Endothelial cell of umbilical vein (primary cell): ENCODE measurements around the gene REG1A. TPM values are rescaled to one million over a fixed set of nuclear protein-coding genes. Genes with fewer than 3 reads are reported as not detected.

Experiments used
- BruUV-seq: library from RNA; stranded (reverse); fragments of 400-500 nt; replicated peaks from 2 replicates; lab custom pipeline; 2021; lab: Mats Ljungman, UMichigan
- CTCF ChIA-PET: fragments of 300-600, 350-600 bp; sonication (Branson Sonifier 250); formaldehyde crosslinking; loops from one replicate; lab custom pipeline; 2021; ENCODE audit warnings: antibody characterized with exemption, inconsistent platforms; lab: Charles Lee
- POLR2A ChIA-PET: fragments of 300-600, 350-600 bp; sonication (Branson Sonifier 250); formaldehyde crosslinking; loops from one replicate; lab custom pipeline; 2021; ENCODE audit warnings: antibody characterized with exemption, inconsistent platforms; lab: Charles Lee
- DNase-seq: peaks from one replicate; pipeline ENCODE4 v3.0.0-alpha.2; 2011; ENCODE audit warnings: low read depth, low spot score
- FAIRE-seq: peaks from 2 replicates; lab custom pipeline; 2011; peaks lifted over from hg19 to GRCh38; lab: Jason Lieb, UNC
- H2AFZ ChIP-seq: 2 replicates; pipeline ENCODE4 v1.6.0; 2012; ENCODE audit warnings: low read depth, low read length, control low read depth, inconsistent platforms
- H3K27ac ChIP-seq: 2 replicates; pipeline ENCODE4 v1.5.1; 2011; ENCODE audit warnings: low read depth, mild to moderate bottlenecking, control low read depth, low read length, moderate library complexity; ENCODE audit not compliant: insufficient read depth
- H3K27me3 ChIP-seq, 2 experiments: 2 replicates each; pipeline versions ENCODE4 v1.6.0 to v1.6.1; 2011; ENCODE audit warnings: low read length in 2 of 2, mixed read lengths in 1 of 2; ENCODE audit not compliant: control insufficient read depth in 2 of 2, insufficient read depth in 2 of 2
- H3K36me3 ChIP-seq, 2 experiments: 2 replicates in 1 of 2; 3 replicates in 1 of 2; pipeline ENCODE4 v1.5.1; 2011; ENCODE audit warnings: low read length in 2 of 2, mild to moderate bottlenecking in 1 of 2, moderate library complexity in 1 of 2; ENCODE audit not compliant: control insufficient read depth in 2 of 2, insufficient read depth in 2 of 2; ENCODE audit errors: extremely low read depth in 1 of 2
- H3K4me1 ChIP-seq: 3 replicates; pipeline ENCODE4 v1.5.1; 2011; ENCODE audit warnings: mild to moderate bottlenecking, low read length; ENCODE audit not compliant: control insufficient read depth, insufficient read depth; ENCODE audit errors: extremely low read depth
- H3K4me2 ChIP-seq: 2 replicates; pipeline ENCODE4 v1.6.1; 2011; ENCODE audit warnings: low read length, control low read depth, mixed read lengths; ENCODE audit not compliant: insufficient read depth
- H3K4me3 ChIP-seq, 3 experiments: fragments of 200-600 bp in 1 of 3; sonication (generic), shearing (Covaris generic) in 1 of 3; replicated peaks in 1 of 3; 2 replicates each; pipeline ENCODE4 v1.5.1; 2011 to 2016; ENCODE audit warnings: control low read depth in 3 of 3, low read length in 3 of 3, mild to moderate bottlenecking in 2 of 3, inconsistent platforms in 1 of 3, low read depth in 1 of 3, moderate library complexity in 1 of 3; ENCODE audit not compliant: insufficient read depth in 1 of 3
- H3K79me2 ChIP-seq: 2 replicates; pipeline ENCODE4 v1.6.0; 2012; ENCODE audit warnings: low read length, inconsistent platforms; ENCODE audit not compliant: control insufficient read depth, insufficient read depth
- H3K9ac ChIP-seq: replicated peaks from 2 replicates; pipeline ENCODE3; 2011; ENCODE audit warnings: low read length, control low read depth; ENCODE audit not compliant: insufficient read depth; ENCODE audit errors: extremely low read depth
- H3K9me1 ChIP-seq: replicated peaks from 3 replicates; pipeline ENCODE4 v1.6.0; 2011; ENCODE audit warnings: mild to moderate bottlenecking, low read length; ENCODE audit not compliant: control insufficient read depth, insufficient read depth; ENCODE audit errors: extremely low read depth
- H3K9me3 ChIP-seq: replicated peaks from 2 replicates; pipeline ENCODE4 v1.5.1; 2012; ENCODE audit warnings: low read length, inconsistent platforms; ENCODE audit not compliant: control insufficient read depth, insufficient read depth
- H4K20me1 ChIP-seq: replicated peaks from 2 replicates; pipeline ENCODE3; 2011; ENCODE audit warnings: mild to moderate bottlenecking, low read length; ENCODE audit not compliant: control insufficient read depth, insufficient read depth; ENCODE audit errors: extremely low read depth
- CTCF ChIP-seq, 2 donors: IDR thresholded peaks; 1 replicate in 1 of 2; 2 replicates in 1 of 2; pipeline ENCODE4 v1.5.1; 2011; ENCODE audit warnings: low read length in 2 of 2, mild to moderate bottlenecking in 2 of 2, moderate library complexity in 2 of 2, control low read depth in 1 of 2, inconsistent platforms in 1 of 2, low read depth in 1 of 2; ENCODE audit not compliant: insufficient read depth in 1 of 2; ENCODE audit errors: extremely low read depth in 1 of 2
- EZH2 ChIP-seq: IDR thresholded peaks from 2 replicates; pipeline ENCODE4 v1.6.1; 2012; ENCODE audit warnings: borderline replicate concordance, low read depth, mild to moderate bottlenecking, moderate library complexity, low read length, inconsistent platforms; ENCODE audit not compliant: severe bottlenecking
- FOS ChIP-seq: IDR thresholded peaks from 2 replicates; pipeline ENCODE4 v1.6.1; 2011; ENCODE audit warnings: mild to moderate bottlenecking, low read length, moderate library complexity, borderline replicate concordance; ENCODE audit not compliant: insufficient read depth
- JUN ChIP-seq: IDR thresholded peaks from 2 replicates; pipeline ENCODE4 v1.6.1; 2011; ENCODE audit warnings: borderline replicate concordance, low read depth; ENCODE audit not compliant: insufficient read length, insufficient read depth
- MAX ChIP-seq: IDR thresholded peaks from 2 replicates; pipeline ENCODE4 v1.6.1; 2011; ENCODE audit not compliant: insufficient read depth, insufficient read length
- MYC ChIP-seq: IDR thresholded peaks from one replicate; pipeline ENCODE4 v1.6.1; 2011; ENCODE audit warnings: mild to moderate bottlenecking, low read depth, low read length
- POLR2A ChIP-seq: IDR thresholded peaks from 2 replicates; pipeline ENCODE4 v1.6.1; 2012; ENCODE audit warnings: low read depth, mild to moderate bottlenecking, control low read depth, low read length
- POLR2AphosphoS5 ChIP-seq: IDR thresholded peaks from 2 replicates; pipeline ENCODE4 v1.6.1; 2012; ENCODE audit warnings: low read depth, mild to moderate bottlenecking, control low read depth, low read length, moderate library complexity; ENCODE audit not compliant: insufficient read depth
- dilution Hi-C: fragments of 300-500 bp; cut with MboI; formaldehyde crosslinking; loops from one replicate; pipeline ENCODE4 v1.15.0; 2019; ENCODE audit warnings: low sequenced_read_pairs; ENCODE audit not compliant: extremely low pct_ligation_motif_present
- intact Hi-C: fragments of 100-400 bp; cut with micrococcal nuclease; formaldehyde crosslinking; loops from one replicate; pipeline ENCODE4 v1.10.0; 2022
- polyA plus RNA-seq, 4 experiments: library from polyadenylated mRNA; depleted of rRNA in 3 of 4; stranded (reverse) in 3 of 4; unstranded in 1 of 4; fragments of >200 nt; gene quantifications; 2 replicates each; pipeline versions ENCODE4 v1.2.1 to v1.2.3, GENCODE V29; 2011 to 2012; ENCODE audit warnings: missing spikeins in 1 of 4
- total RNA-seq: library from RNA; stranded (reverse); gene quantifications from 2 replicates; pipeline ENCODE4 v1.2.3, GENCODE V29; 2021

Gene REG1A
- total and polyA plus RNA-seq, 2 donors (not counting 3 experiments of a cell fraction or from before 2014, with no cell fraction given), result not detected

GRCh38 chr2:79101024-79101423, 19.3 kb upstream of the REG1A start:
- no peaks in the 10 kb centered on the region for H3K27me3 ChIP-seq
- H3K9me3 ChIP-seq, result peaks cover 4% of the 10 kb centered on the region
- H3K4me2 ChIP-seq, result no peak overlapping the region
- H3K4me3 ChIP-seq, result no peak overlapping the region
- dilution Hi-C loops, result no loop called here
- H3K79me2 ChIP-seq, result no peaks in the 10 kb centered on the region
- H4K20me1 ChIP-seq, result no peaks in the 10 kb centered on the region
- POLR2A ChIA-PET, result no interaction called here
- CTCF ChIA-PET, result no interaction called here
- no peaks in the 10 kb centered on the region for H3K4me1 ChIP-seq
- DNase-seq (no peak), FAIRE-seq (no peak)
- no peak for TF ChIP-seq MYC
- TF ChIP-seq CTCF (IDR thresholded peaks at IDR 0.05; ENCODE audit: extremely low read depth in 1 of 2, insufficient read depth in 1 of 2, low read depth in 1 of 2, low read length in 2 of 2), result no peak
- TF ChIP-seq JUN, result no peak
- no peak for TF ChIP-seq EZH2
- no peak for TF ChIP-seq MAX
- TF ChIP-seq FOS, result no peak
- H3K36me3 ChIP-seq, result no peaks in the 10 kb centered on the region
- no TSS peak for BruUV-seq
- intact Hi-C loops, result no loop called here
- H3K27ac ChIP-seq, result no peak overlapping the region
- no peaks in the 10 kb centered on the region for H3K9me1 ChIP-seq
- no peak overlapping the region for H3K9ac ChIP-seq
- H2AFZ ChIP-seq, result no peak overlapping the region

GRCh38 chr2:79103214-79103613, 17.1 kb upstream of the REG1A start:
- H3K4me3 ChIP-seq, result no peak overlapping the region
- no peaks in the 10 kb centered on the region for H3K4me1 ChIP-seq
- CTCF ChIA-PET, result no interaction called here
- H2AFZ ChIP-seq, result no peak overlapping the region
- no peaks in the 10 kb centered on the region for H4K20me1 ChIP-seq
- FAIRE-seq (no peak), DNase-seq (no peak)
- no peaks in the 10 kb centered on the region for H3K9me1 ChIP-seq
- H3K36me3 ChIP-seq, result no peaks in the 10 kb centered on the region
- POLR2A ChIA-PET, result no interaction called here
- H3K79me2 ChIP-seq, result no peaks in the 10 kb centered on the region
- H3K27me3 ChIP-seq, result no peaks in the 10 kb centered on the region
- BruUV-seq, result no TSS peak
- H3K9ac ChIP-seq, result no peak overlapping the region
- TF ChIP-seq POLR2A (no peak), JUN (no peak), EZH2 (no peak), POLR2AphosphoS5 (no peak), MYC (no peak)
- intact Hi-C loops, result no loop called here
- no peak overlapping the region for H3K4me2 ChIP-seq
- H3K9me3 ChIP-seq, result peaks cover 4% of the 10 kb centered on the region
- dilution Hi-C loops, result no loop called here
- no peak overlapping the region for H3K27ac ChIP-seq
